Calu3 (cell line): ENCODE results near the gene GCLC. TPM values are rescaled to one million over a fixed set of nuclear protein-coding genes. Genes with fewer than 3 reads are reported as not detected.

Experiments
- BruUV-seq: library from RNA; stranded (reverse); fragments of 400-500 nt; replicated peaks from 2 replicates; lab custom pipeline; 2021; lab: Mats Ljungman, UMichigan
- CTCF ChIA-PET: fragments of 300-600 bp; sonication (Branson Sonifier 250); formaldehyde crosslinking; loops from one replicate; lab custom pipeline; 2022; ENCODE audit warnings: antibody characterized with exemption; lab: Charles Lee
- DNase-seq: peaks from one replicate; pipeline ENCODE4 v3.0.0; 2022
- H3K27ac Mint-ChIP-seq: one replicate; pipeline ENCODE4 v1.8.0; 2022; ENCODE audit warnings: mixed read lengths; ENCODE audit not compliant: unreplicated experiment
- H3K27me3 Mint-ChIP-seq: one replicate; pipeline ENCODE4 v1.8.0; 2022; ENCODE audit warnings: mixed read lengths; ENCODE audit not compliant: unreplicated experiment
- H3K36me3 Mint-ChIP-seq: one replicate; pipeline ENCODE4 v1.8.0; 2022; ENCODE audit warnings: mild to moderate bottlenecking, moderate library complexity, mixed read lengths; ENCODE audit not compliant: insufficient read depth, unreplicated experiment
- H3K4me1 Mint-ChIP-seq: one replicate; pipeline ENCODE4 v1.8.0; 2022; ENCODE audit warnings: mild to moderate bottlenecking, low read depth, mixed read lengths; ENCODE audit not compliant: unreplicated experiment
- H3K4me3 Mint-ChIP-seq: one replicate; pipeline ENCODE4 v1.8.0; 2022; ENCODE audit warnings: mild to moderate bottlenecking, low read depth, moderate library complexity, mixed read lengths; ENCODE audit not compliant: unreplicated experiment
- H3K9me3 Mint-ChIP-seq: one replicate; pipeline ENCODE4 v1.8.0; 2022; ENCODE audit warnings: low read depth, mixed read lengths; ENCODE audit not compliant: unreplicated experiment
- intact Hi-C: fragments of 100-400 bp; cut with micrococcal nuclease; formaldehyde crosslinking; loops from one replicate; pipeline ENCODE4 v1.10.0; 2022; ENCODE audit not compliant: unreplicated experiment
- total RNA-seq: library from RNA; stranded (reverse); gene quantifications from 2 replicates; pipeline ENCODE4 v1.2.3, GENCODE V29; 2022
- TF ChIP-seq, protein P1 (sequence below): fragments of 200-600 bp; IDR thresholded peaks from one replicate; pipeline ENCODE4 v1.8.0; 2022; ENCODE audit warnings: antibody characterized with exemption; ENCODE audit not compliant: unreplicated experiment

The GCLC gene
- total RNA-seq, 1 experiment from 2014 or later: 45.7 TPM

DNA sequence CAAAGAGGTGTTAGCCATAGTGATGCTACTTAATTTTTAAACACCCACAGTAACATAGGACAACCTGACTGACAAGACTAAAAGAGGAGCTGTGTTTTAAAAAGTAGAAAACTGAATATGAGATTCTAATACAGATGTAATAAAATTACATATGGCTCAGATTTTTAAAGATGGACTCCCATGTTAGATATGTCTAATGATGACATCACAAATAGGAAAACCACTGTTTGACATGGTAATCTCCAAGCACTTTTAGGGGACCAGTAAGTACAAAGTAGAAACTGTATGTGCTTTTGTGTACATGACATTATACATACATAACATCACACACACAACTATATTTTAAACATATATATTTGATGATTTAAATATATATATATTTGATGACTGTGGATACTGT lies 16.8 kb downstream of the GCLC start:
- Mint-ChIP-seq H3K27ac (no peak overlapping the region), H3K4me3 (no peak overlapping the region), H3K27me3 (no peaks in the 10 kb centered on the region), H3K9me3 (no peaks in the 10 kb centered on the region), H3K4me1 (peaks cover 39% of the 10 kb centered on the region), H3K36me3 (no peaks in the 10 kb centered on the region)
- CTCF ChIA-PET: no interaction called here
- intact Hi-C loops: no loop called here
- no TSS peak for BruUV-seq
- TF ChIP-seq, protein P1, sequence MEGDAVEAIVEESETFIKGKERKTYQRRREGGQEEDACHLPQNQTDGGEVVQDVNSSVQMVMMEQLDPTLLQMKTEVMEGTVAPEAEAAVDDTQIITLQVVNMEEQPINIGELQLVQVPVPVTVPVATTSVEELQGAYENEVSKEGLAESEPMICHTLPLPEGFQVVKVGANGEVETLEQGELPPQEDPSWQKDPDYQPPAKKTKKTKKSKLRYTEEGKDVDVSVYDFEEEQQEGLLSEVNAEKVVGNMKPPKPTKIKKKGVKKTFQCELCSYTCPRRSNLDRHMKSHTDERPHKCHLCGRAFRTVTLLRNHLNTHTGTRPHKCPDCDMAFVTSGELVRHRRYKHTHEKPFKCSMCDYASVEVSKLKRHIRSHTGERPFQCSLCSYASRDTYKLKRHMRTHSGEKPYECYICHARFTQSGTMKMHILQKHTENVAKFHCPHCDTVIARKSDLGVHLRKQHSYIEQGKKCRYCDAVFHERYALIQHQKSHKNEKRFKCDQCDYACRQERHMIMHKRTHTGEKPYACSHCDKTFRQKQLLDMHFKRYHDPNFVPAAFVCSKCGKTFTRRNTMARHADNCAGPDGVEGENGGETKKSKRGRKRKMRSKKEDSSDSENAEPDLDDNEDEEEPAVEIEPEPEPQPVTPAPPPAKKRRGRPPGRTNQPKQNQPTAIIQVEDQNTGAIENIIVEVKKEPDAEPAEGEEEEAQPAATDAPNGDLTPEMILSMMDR: no peak
- DNase-seq: no peak

DNA sequence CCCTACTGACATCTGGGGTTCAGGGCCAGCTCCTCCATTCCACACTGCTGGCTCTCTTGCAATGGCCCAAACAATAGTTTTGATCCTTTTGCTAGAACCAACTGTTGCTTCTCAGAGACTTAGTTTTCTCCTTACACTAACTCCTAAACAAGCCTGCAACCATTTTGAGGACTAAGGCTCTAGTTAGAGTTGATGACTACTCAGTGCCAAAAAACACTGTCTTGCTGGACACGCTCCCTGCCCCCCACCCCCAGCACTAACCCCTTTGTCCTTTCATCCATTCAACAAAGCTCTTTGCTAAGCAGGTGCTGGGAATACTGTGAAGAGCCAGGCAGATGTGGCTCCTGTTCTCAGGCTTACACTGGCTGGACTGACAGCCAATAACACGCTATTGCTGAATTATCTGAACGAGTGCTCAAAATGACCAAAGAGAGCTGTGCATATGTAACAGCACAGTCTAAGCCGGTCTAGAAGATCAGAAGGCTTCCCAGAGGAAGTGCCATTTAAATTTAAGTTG lies 17.6 kb downstream of the GCLC start:
- H3K9me3 Mint-ChIP-seq: no peaks in the 10 kb centered on the region
- H3K27ac Mint-ChIP-seq: no peak overlapping the region
- TF ChIP-seq, protein P1: no peak
- no peaks in the 10 kb centered on the region for H3K36me3 Mint-ChIP-seq
- intact Hi-C loops: no loop called here
- no peak for DNase-seq
- BruUV-seq: no TSS peak
- peaks cover 39% of the 10 kb centered on the region for H3K4me1 Mint-ChIP-seq
- no peaks in the 10 kb centered on the region for H3K27me3 Mint-ChIP-seq
- CTCF ChIA-PET: interaction anchor here (0.6 kb wide), 1 partner anchor 10 kb away, joined by 7 read pairs; no protein-coding TSS in a partner anchor
- H3K4me3 Mint-ChIP-seq: no peak overlapping the region

DNA sequence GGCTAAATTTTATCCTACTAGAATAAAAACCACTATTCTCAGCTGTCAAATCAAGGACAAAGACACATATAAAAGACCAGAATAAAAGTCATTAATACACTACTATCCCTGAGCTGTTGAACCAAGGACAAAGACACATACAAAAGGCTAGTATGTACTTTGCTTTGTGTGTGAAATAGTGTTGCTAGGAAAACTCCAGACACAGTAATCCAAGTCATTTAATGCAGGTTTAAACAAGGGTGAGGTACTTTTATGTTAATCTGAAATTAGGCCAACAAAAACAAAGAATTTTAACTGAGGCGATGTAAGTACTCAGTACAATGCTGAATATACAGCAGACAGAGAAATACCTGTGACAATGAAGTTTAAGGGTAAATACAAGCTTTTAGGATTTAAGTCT lies 18.9 kb downstream of the GCLC start:
- peaks cover 35% of the 10 kb centered on the region for H3K4me1 Mint-ChIP-seq
- H3K9me3 Mint-ChIP-seq: no peaks in the 10 kb centered on the region
- no peak overlapping the region for H3K27ac Mint-ChIP-seq
- TF ChIP-seq, protein P1: no peak
- BruUV-seq: no TSS peak
- peaks cover under 1% of the 10 kb centered on the region for H3K36me3 Mint-ChIP-seq
- no peak overlapping the region for H3K4me3 Mint-ChIP-seq
- CTCF ChIA-PET: interaction anchor here (0.5 kb wide), 1 partner anchor 78 kb away, joined by 5 read pairs; no protein-coding TSS in a partner anchor
- intact Hi-C loops: no loop called here
- DNase-seq: no peak
- H3K27me3 Mint-ChIP-seq: no peaks in the 10 kb centered on the region

DNA sequence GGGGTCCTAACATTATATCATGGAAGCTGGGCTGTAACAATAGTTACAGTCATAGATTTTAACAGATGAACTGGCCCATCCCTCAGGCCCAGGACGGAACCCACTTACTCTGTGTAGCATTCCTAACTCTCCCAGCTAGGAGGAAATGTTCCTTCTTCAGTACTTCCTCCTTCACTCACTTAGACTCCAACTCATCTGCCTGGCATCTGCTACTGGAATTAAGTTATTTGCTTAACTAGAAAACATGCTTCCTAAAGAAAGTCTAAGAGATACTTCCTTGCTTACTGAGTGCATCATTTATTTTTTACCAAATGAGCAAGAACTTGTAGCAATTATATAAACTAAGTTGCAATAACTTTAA lies 20.5 kb downstream of the GCLC start:
- CTCF ChIA-PET: interaction anchor here (1.0 to 1.4 kb wide), 5 partner anchors 10 to 204 kb away, joined by 3 to 8 read pairs (median 4); partner anchors contain the start of gene GCLC
- Mint-ChIP-seq H3K9me3 (no peaks in the 10 kb centered on the region), H3K4me3 (no peak overlapping the region), H3K36me3 (peaks cover 9% of the 10 kb centered on the region), H3K4me1 (peaks cover 20% of the 10 kb centered on the region), H3K27ac (no peak overlapping the region), H3K27me3 (no peaks in the 10 kb centered on the region)
- no TSS peak for BruUV-seq
- intact Hi-C loops: no loop called here
- no peak for DNase-seq
- TF ChIP-seq, protein P1: no peak
